Fibroblast of villous mesenchyme (primary cell): Measurements from ENCODE around the gene BEX2. TPM values are rescaled to one million over a fixed set of nuclear protein-coding genes. Genes with fewer than 3 reads are reported as not detected.
"Not testable (repeated sequence)": the region's sequence is repeated elsewhere in the genome, so short reads cannot be mapped to it uniquely, and the experiment has no call there.

Experiments
- DNase-seq: peaks from one replicate; pipeline ENCODE4 v3.0.0-alpha.2; 2010; ENCODE audit warnings: low read depth
- H3K4me3 ChIP-seq: 2 replicates; pipeline ENCODE4 v1.5.1; 2011; ENCODE audit warnings: low read depth, mild to moderate bottlenecking, low read length
- total RNA-seq: library from RNA; depleted of rRNA; stranded (reverse); fragments of >200 nt; gene quantifications from 2 replicates; pipeline ENCODE4 v1.2.3, GENCODE V29; 2012
- TF ChIP-seq, protein P1 (sequence below): IDR thresholded peaks from 2 replicates; pipeline ENCODE4 v1.5.1; 2012; ENCODE audit warnings: low read depth, mild to moderate bottlenecking, low read length; ENCODE audit not compliant: insufficient read depth

The BEX2 gene
- total RNA-seq, 1 donor: under 0.01 TPM

DNA sequence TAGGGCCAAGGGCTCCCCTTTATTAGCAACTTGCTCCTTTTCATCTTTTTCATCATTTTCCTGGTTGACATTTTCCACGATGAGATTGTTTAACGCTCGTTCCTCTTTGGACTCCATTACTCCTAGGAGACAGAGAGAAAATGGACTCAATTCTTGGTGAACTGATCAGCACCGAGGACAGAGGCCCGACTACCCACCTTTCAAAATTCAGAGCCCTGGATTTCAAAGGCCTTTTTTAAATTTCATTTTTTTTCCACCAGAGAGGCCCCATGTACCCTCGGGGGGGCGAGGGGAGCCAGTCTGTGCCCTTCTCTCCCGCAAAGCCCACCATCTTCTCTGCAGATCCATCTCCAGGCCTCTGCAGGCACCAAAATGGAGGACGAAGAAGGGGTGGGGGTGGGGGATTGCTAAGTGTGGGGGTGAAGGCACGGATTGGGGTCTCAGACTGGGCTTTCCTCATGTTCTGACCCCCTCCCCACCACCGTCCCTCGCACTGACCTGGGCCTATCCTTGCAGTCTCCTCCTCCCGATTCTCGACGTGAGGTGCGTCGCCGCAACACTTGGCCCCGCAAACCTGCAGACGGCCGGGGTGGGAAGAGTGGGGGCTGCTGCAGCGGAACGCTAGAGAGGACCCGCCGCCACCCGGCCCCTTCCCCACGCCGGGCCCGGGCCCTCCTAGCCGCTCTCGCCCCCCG lies 783 bp downstream of the BEX2 start:
- H3K4me3 ChIP-seq: peak overlapping the region; percentile 44
- DNase-seq: no peak
- TF ChIP-seq, protein P1, sequence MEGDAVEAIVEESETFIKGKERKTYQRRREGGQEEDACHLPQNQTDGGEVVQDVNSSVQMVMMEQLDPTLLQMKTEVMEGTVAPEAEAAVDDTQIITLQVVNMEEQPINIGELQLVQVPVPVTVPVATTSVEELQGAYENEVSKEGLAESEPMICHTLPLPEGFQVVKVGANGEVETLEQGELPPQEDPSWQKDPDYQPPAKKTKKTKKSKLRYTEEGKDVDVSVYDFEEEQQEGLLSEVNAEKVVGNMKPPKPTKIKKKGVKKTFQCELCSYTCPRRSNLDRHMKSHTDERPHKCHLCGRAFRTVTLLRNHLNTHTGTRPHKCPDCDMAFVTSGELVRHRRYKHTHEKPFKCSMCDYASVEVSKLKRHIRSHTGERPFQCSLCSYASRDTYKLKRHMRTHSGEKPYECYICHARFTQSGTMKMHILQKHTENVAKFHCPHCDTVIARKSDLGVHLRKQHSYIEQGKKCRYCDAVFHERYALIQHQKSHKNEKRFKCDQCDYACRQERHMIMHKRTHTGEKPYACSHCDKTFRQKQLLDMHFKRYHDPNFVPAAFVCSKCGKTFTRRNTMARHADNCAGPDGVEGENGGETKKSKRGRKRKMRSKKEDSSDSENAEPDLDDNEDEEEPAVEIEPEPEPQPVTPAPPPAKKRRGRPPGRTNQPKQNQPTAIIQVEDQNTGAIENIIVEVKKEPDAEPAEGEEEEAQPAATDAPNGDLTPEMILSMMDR: no peak

DNA sequence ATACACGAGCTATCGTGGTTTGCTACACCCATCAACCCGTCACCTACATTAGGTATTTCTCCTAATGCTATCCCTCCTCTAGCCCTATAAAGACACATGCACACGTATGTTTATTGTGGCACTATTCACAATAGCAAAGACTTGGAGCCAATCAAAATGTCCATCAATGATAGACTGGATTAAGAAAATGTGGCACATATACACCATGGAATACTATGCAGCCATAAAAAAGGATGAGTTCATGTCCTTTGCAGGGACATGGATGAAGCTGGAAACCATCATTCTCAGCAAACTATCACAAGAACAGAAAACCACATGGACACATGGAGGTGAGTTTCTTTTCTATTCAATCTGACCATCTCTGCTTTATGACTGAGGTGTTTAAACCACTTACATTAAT lies 5.1 kb downstream of the BEX2 start:
- not testable (repeated sequence) for H3K4me3 ChIP-seq, DNase-seq

DNA sequence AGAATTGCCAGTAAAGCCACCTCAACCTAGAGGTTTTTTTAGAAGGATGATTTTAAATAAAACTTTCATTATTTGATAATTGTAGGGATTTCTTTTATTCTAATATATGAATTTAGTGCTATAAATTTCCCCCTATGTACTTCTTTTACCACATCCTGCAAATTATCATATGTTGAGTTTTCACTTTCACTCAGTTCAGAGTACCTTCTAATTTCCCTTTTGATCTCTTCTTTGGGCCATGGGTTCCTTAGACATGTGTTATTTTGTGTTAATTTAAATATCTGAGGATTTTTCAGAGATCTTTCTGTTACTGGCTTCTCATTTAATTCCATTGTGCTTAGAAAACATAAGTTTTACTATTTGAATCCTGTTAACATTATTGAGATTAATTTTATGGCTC lies 6.1 kb downstream of the BEX2 start:
- H3K4me3 ChIP-seq: no peak overlapping the region
- no peak for DNase-seq
- TF ChIP-seq, protein P1: no peak

DNA sequence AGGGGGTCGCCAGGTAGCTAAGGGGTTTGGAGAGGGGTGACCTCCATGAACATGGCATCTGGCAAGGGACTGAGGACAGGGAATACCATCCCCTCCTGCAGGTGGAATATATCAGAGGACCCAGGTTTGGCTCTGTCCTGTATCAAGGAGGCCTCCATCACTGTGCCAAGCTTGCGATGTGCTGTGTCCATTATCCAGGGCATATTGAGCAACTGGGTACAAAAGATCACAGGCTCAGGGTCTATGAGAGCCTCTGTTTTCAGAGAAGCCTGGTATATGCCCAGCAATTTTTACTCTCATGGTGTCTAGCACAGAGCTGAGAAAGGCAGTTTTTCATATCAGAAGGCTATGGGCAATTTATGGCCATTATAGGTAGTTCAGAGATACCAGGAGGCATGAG lies 17.7 kb downstream of the BEX2 start:
- no peak overlapping the region for H3K4me3 ChIP-seq
- TF ChIP-seq, protein P1: no peak
- DNase-seq: no peak

DNA sequence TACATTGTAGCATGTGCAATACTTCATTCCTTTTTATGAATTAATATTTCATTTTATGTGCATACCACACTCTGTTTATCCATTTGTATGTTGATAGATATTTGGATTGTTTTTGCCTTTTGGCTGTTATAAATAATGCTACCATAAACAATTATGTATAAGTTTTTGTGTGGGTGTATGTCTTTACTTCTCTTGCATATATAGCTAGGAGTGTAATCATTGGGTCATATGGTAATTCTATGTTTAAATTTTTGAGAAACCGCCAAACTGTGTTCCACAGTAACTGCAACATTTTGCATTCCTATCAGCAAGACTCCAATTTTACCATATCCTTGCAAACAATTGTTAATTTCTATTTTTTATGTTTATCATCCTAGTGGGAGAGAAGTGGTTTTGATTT lies 31.2 kb downstream of the BEX2 start:
- DNase-seq: no peak
- no peak overlapping the region for H3K4me3 ChIP-seq
- TF ChIP-seq, protein P1: no peak

DNA sequence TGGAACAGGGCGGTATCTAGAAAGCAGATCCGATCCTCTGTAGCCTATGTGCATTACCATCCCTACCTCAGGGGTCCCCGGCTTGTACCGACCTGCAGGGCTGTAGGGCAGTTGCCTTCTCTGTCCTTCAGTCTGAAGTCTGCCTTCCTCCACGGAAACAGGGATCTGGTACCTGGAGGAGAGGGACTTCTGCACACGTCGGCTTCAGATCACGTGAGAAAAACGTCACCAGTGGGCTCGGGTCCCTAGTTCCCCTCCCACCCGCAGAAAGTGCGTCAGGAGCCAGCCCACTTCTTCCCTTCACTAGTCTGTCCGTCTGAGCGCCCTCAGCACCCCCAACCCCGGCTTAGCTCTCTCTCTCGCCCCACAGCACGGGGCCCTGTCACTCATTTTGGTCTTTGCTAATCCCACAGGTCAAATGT lies 34.2 kb downstream of the BEX2 start, which contains the start of gene TCEAL5:
Gene TCEAL5 (minus strand): TSS at position 170 of the 422 bp plus-strand sequence. CDS start 2,187 bp downstream, outside the sequence.
- TF ChIP-seq, protein P1: no peak

DNA sequence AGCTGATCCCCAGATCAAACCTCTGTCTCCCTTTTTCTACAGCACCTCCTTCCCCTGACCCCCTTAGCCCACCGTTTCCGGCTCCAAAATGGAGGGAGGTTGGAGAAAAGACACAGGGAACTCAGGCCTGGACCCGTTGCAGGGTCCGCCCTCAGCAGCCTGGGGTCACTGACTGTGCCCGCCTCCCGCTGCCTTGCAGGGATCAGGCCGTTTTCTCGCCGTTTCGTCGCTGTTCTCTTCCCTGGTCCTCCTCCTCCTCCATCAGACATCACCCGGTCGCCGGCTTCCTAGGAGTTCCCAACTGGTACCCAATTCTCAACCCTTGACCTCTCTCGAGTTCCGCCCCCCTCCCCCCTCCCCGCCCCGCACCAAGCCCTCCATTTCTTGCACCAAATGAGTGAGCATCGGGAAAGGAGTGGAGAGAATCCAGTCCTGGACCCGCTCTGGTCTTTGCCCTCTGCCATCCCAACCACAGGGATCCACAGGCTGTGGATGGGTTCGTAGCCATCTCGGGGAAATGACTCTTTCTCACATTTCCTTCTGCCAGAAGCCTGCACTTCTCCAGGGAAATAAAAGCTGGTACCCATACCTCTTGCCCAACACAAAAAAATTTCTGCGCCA lies 34.7 kb downstream of the BEX2 start:
- TF ChIP-seq, protein P1: no peak
- DNase-seq: no peak
- H3K4me3 ChIP-seq: no peak overlapping the region

More for the DNA sequence above, 34.2 kb downstream of the BEX2 start, which contains the start of gene TCEAL5:
- no peak within 1 kb of the TSS for H3K4me3 ChIP-seq
- DNase-seq: no peak
